HepG2 (cell line): Measurements from ENCODE around the gene GTF2B. TPM values are rescaled to one million over a fixed set of nuclear protein-coding genes. Genes with fewer than 3 reads are reported as not detected.

Source experiments
- EED ChIP-seq: sonication (generic); formaldehyde crosslinking; IDR thresholded peaks from 2 replicates; pipeline ENCODE4 v1.5.0; 2020; ENCODE audit warnings: mild to moderate bottlenecking, missing genetic modification reagents
- FOXP1 ChIP-seq, 2 experiments: fragments of 450-650 bp in 1 of 2; IDR thresholded peaks; 2 replicates each; pipeline ENCODE4 v1.6.1; 2017 to 2018; ENCODE audit warnings: antibody characterized with exemption in 1 of 2
- HOXA5 ChIP-seq: sonication (generic); formaldehyde crosslinking; IDR thresholded peaks from 2 replicates; pipeline ENCODE4 v1.4.0; 2020; ENCODE audit warnings: missing genetic modification reagents
- NONO ChIP-seq, 2 experiments: fragments of 450-650 bp in 1 of 2; sonication (generic) in 1 of 2; formaldehyde crosslinking in 1 of 2; IDR thresholded peaks in 1 of 2; conservative IDR thresholded peaks in 1 of 2; 2 replicates each; pipeline versions ENCODE4 v1.6.1 to v1.8.0; 2017 to 2022; ENCODE audit warnings: mild to moderate bottlenecking in 1 of 2, missing genetic modification reagents in 1 of 2, moderate library complexity in 1 of 2
- RCOR2 ChIP-seq: IDR thresholded peaks from 2 replicates; pipeline ENCODE4 v1.6.1; 2016; ENCODE audit warnings: missing biosample characterization, missing genetic modification reagents
- RORA ChIP-seq: sonication (generic); formaldehyde crosslinking; IDR thresholded peaks from 2 replicates; pipeline ENCODE4 v1.5.0; 2020; ENCODE audit warnings: mild to moderate bottlenecking, missing genetic modification reagents, moderate library complexity
- SP1 ChIP-seq, 2 experiments: fragments of 450-650 bp in 1 of 2; sonication (generic) in 1 of 2; formaldehyde crosslinking in 1 of 2; IDR thresholded peaks; 2 replicates each; pipeline versions ENCODE4 v1.4.0 to v1.6.1; 2016 to 2020; ENCODE audit warnings: missing genetic modification reagents in 1 of 2
- SP5 ChIP-seq: IDR thresholded peaks from 2 replicates; pipeline ENCODE4 v1.6.1; 2016; ENCODE audit warnings: low read depth, borderline replicate concordance
- SPEN ChIP-seq: sonication (generic); formaldehyde crosslinking; IDR thresholded peaks from 2 replicates; pipeline ENCODE4 v1.5.1; 2020; ENCODE audit warnings: low read depth, mild to moderate bottlenecking, missing genetic modification reagents
- YY1 ChIP-seq: IDR thresholded peaks from 2 replicates; pipeline ENCODE4 v1.6.1; 2011; ENCODE audit warnings: low read length, low read depth, moderate library complexity, mild to moderate bottlenecking; ENCODE audit not compliant: insufficient read depth, insufficient replicate concordance
- ZKSCAN1 ChIP-seq: fragments of 150-350 bp; IDR thresholded peaks from 2 replicates; pipeline ENCODE4 v1.6.1; 2014; ENCODE audit warnings: low read length
- ZNF343 ChIP-seq: sonication (generic); formaldehyde crosslinking; IDR thresholded peaks from 2 replicates; pipeline ENCODE4 v1.4.0; 2020; ENCODE audit warnings: mild to moderate bottlenecking, missing genetic modification reagents
- ZNF724P ChIP-seq: sonication (generic); formaldehyde crosslinking; IDR thresholded peaks from 2 replicates; pipeline ENCODE4 v1.8.0; 2022; ENCODE audit warnings: missing genetic modification reagents, borderline replicate concordance
- ZNF766 ChIP-seq: sonication (generic); formaldehyde crosslinking; IDR thresholded peaks from 2 replicates; pipeline ENCODE4 v1.5.0; 2020; ENCODE audit warnings: missing genetic modification reagents, borderline replicate concordance
- ZSCAN21 ChIP-seq: sonication (generic); formaldehyde crosslinking; IDR thresholded peaks from 2 replicates; pipeline ENCODE4 v1.8.0; 2022; ENCODE audit warnings: mild to moderate bottlenecking, missing genetic modification reagents, moderate library complexity, borderline replicate concordance
- ZSCAN29 ChIP-seq: sonication (generic); formaldehyde crosslinking; conservative IDR thresholded peaks from 2 replicates; pipeline ENCODE4 v1.4.0; 2020; ENCODE audit warnings: mild to moderate bottlenecking, missing genetic modification reagents
- polyA plus RNA-seq, 8 experiments: library from polyadenylated mRNA; depleted of rRNA in 3 of 8; stranded (reverse) in 7 of 8; unstranded in 1 of 8; fragments of >200 nt; fragmentation: Illumina TruSeq in 4 of 8; extraction: Trizol in 4 of 8; gene quantifications; 2 replicates each; pipeline versions ENCODE4 v1.2.1 to v1.2.3, GENCODE V29; 2011 to 2016; ENCODE audit warnings: low read depth in 4 of 8, missing spikeins in 1 of 8, mixed read lengths in 1 of 8; ENCODE audit not compliant: insufficient read depth in 1 of 8
- total RNA-seq, 5 experiments: library from RNA; depleted of rRNA; stranded (reverse); fragments of >200 nt; fragmentation: Illumina TruSeq; extraction: Trizol; gene quantifications; 2 replicates each; pipeline ENCODE4 v1.2.3, GENCODE V29; 2016; ENCODE audit warnings: low read depth in 1 of 5
- TF ChIP-seq, protein P1 (sequence below): fragments of 450-650 bp; IDR thresholded peaks from 2 replicates; pipeline ENCODE4 v1.6.1; 2016
- TF ChIP-seq, protein P2 (sequence below): sonication (generic); formaldehyde crosslinking; IDR thresholded peaks from 2 replicates; pipeline ENCODE4 v1.5.1; 2020; ENCODE audit warnings: missing genetic modification reagents, mild to moderate bottlenecking, borderline replicate concordance
- TF ChIP-seq, protein P3 (sequence below): sonication (generic); formaldehyde crosslinking; IDR thresholded peaks from 2 replicates; pipeline ENCODE4 v1.5.0; 2020; ENCODE audit warnings: missing genetic modification reagents
- TF ChIP-seq, protein P4 (sequence below): IDR thresholded peaks from 2 replicates; pipeline ENCODE4 v1.6.1; 2016; ENCODE audit warnings: low read depth, missing genetic modification reagents, missing compliant biosample characterization

GTF2B gene
- total and polyA plus RNA-seq, 2 of the 13 experiments (the other 11 are each of a cell fraction or from before 2014, with no cell fraction given), result 31.5 to 43.4 TPM

DNA sequence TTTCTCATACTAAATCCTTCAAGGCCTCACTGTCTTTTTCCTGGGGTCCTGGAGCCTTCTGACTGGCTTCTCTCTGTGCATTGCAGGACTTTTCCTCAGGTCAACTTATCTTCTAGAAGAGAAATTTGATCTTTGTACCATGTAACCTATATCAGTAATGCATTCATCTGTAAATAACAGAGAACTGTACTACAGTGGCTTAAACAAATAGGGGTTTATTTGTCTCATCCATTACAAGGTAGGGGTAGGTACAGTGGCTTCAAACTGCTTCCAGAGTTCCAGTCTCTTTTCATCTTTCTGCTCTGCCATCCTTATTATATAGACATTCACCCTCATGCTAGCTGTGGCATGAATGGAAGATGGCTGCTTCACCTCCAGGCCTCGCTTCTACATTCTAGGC lies 29.5 kb upstream of the GTF2B start (continued):
- no peak for TF ChIP-seq SPEN
- TF ChIP-seq, protein P1, sequence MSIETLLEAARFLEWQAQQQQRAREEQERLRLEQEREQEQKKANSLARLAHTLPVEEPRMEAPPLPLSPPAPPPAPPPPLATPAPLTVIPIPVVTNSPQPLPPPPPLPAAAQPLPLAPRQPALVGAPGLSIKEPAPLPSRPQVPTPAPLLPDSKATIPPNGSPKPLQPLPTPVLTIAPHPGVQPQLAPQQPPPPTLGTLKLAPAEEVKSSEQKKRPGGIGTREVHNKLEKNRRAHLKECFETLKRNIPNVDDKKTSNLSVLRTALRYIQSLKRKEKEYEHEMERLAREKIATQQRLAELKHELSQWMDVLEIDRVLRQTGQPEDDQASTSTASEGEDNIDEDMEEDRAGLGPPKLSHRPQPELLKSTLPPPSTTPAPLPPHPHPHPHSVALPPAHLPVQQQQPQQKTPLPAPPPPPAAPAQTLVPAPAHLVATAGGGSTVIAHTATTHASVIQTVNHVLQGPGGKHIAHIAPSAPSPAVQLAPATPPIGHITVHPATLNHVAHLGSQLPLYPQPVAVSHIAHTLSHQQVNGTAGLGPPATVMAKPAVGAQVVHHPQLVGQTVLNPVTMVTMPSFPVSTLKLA, result no peak
- no peak for TF ChIP-seq NONO (IDR thresholded peaks at IDR 0.05)
- no peak for TF ChIP-seq NONO (CRISPR knock-in tag; conservative IDR thresholded peaks at IDR 0.05)
- no peak for TF ChIP-seq EED (CRISPR knock-in tag)
- no peak for TF ChIP-seq ZKSCAN1
- no peak for TF ChIP-seq SP5 (CRISPR knock-in tag)
- TF ChIP-seq HOXA5, result no peak
- no peak for TF ChIP-seq ZSCAN21 (CRISPR knock-in tag)
- TF ChIP-seq RCOR2 (CRISPR knock-in tag), result no peak
- TF ChIP-seq, protein P2, sequence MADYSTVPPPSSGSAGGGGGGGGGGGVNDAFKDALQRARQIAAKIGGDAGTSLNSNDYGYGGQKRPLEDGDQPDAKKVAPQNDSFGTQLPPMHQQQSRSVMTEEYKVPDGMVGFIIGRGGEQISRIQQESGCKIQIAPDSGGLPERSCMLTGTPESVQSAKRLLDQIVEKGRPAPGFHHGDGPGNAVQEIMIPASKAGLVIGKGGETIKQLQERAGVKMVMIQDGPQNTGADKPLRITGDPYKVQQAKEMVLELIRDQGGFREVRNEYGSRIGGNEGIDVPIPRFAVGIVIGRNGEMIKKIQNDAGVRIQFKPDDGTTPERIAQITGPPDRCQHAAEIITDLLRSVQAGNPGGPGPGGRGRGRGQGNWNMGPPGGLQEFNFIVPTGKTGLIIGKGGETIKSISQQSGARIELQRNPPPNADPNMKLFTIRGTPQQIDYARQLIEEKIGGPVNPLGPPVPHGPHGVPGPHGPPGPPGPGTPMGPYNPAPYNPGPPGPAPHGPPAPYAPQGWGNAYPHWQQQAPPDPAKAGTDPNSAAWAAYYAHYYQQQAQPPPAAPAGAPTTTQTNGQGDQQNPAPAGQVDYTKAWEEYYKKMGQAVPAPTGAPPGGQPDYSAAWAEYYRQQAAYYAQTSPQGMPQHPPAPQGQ (CRISPR knock-in tag), result no peak
- no peak for TF ChIP-seq ZNF766 (CRISPR knock-in tag)
- no peak for TF ChIP-seq YY1
- TF ChIP-seq ZNF343 (CRISPR knock-in tag), result no peak
- no peak for TF ChIP-seq SP1 (IDR thresholded peaks at IDR 0.05)
- no peak for TF ChIP-seq SP1 (CRISPR knock-in tag; IDR thresholded peaks at IDR 0.05)
- TF ChIP-seq ZSCAN29 (CRISPR knock-in tag), result no peak
- no peak for TF ChIP-seq FOXP1 (IDR thresholded peaks at IDR 0.05)
- TF ChIP-seq FOXP1 (CRISPR knock-in tag; IDR thresholded peaks at IDR 0.05), result peak; percentile 74
- TF ChIP-seq RORA (CRISPR knock-in tag), result no peak
- TF ChIP-seq, protein P3, sequence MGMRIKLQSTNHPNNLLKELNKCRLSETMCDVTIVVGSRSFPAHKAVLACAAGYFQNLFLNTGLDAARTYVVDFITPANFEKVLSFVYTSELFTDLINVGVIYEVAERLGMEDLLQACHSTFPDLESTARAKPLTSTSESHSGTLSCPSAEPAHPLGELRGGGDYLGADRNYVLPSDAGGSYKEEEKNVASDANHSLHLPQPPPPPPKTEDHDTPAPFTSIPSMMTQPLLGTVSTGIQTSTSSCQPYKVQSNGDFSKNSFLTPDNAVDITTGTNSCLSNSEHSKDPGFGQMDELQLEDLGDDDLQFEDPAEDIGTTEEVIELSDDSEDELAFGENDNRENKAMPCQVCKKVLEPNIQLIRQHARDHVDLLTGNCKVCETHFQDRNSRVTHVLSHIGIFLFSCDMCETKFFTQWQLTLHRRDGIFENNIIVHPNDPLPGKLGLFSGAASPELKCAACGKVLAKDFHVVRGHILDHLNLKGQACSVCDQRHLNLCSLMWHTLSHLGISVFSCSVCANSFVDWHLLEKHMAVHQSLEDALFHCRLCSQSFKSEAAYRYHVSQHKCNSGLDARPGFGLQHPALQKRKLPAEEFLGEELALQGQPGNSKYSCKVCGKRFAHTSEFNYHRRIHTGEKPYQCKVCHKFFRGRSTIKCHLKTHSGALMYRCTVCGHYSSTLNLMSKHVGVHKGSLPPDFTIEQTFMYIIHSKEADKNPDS (CRISPR knock-in tag), result no peak
- no peak for TF ChIP-seq ZNF724P (CRISPR knock-in tag)
- TF ChIP-seq, protein P4, sequence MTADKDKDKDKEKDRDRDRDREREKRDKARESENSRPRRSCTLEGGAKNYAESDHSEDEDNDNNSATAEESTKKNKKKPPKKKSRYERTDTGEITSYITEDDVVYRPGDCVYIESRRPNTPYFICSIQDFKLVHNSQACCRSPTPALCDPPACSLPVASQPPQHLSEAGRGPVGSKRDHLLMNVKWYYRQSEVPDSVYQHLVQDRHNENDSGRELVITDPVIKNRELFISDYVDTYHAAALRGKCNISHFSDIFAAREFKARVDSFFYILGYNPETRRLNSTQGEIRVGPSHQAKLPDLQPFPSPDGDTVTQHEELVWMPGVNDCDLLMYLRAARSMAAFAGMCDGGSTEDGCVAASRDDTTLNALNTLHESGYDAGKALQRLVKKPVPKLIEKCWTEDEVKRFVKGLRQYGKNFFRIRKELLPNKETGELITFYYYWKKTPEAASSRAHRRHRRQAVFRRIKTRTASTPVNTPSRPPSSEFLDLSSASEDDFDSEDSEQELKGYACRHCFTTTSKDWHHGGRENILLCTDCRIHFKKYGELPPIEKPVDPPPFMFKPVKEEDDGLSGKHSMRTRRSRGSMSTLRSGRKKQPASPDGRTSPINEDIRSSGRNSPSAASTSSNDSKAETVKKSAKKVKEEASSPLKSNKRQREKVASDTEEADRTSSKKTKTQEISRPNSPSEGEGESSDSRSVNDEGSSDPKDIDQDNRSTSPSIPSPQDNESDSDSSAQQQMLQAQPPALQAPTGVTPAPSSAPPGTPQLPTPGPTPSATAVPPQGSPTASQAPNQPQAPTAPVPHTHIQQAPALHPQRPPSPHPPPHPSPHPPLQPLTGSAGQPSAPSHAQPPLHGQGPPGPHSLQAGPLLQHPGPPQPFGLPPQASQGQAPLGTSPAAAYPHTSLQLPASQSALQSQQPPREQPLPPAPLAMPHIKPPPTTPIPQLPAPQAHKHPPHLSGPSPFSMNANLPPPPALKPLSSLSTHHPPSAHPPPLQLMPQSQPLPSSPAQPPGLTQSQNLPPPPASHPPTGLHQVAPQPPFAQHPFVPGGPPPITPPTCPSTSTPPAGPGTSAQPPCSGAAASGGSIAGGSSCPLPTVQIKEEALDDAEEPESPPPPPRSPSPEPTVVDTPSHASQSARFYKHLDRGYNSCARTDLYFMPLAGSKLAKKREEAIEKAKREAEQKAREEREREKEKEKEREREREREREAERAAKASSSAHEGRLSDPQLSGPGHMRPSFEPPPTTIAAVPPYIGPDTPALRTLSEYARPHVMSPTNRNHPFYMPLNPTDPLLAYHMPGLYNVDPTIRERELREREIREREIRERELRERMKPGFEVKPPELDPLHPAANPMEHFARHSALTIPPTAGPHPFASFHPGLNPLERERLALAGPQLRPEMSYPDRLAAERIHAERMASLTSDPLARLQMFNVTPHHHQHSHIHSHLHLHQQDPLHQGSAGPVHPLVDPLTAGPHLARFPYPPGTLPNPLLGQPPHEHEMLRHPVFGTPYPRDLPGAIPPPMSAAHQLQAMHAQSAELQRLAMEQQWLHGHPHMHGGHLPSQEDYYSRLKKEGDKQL (CRISPR knock-in tag), result no peak
